T-helper 2 cell (primary cell): Measurements from ENCODE around the gene PLCB4.

ENCODE experiments used
- DNase-seq, 5 experiments: peaks; one replicate each; pipeline versions ENCODE4 v3.0.0 to v3.0.0-alpha.2; 2012 to 2022

The PLCB4 gene

GRCh38 chr20:9281803-9282202, 212.9 kb downstream of the PLCB4 start:
- no peak for DNase-seq

GRCh38 chr20:9285617-9286016, 216.7 kb downstream of the PLCB4 start:
- no peak for DNase-seq

GRCh38 chr20:9286501-9287461, 217.9 kb downstream of the PLCB4 start:
- DNase-seq: no peak

GRCh38 chr20:9287826-9288225, 218.9 kb downstream of the PLCB4 start:
- no peak for DNase-seq

- DNase-seq: no peak
Measured at GRCh38 chr20:9290331-9290730, 221.4 kb downstream of the PLCB4 start.

- DNase-seq: no peak
Measured at GRCh38 chr20:9293145-9293544, 224.3 kb downstream of the PLCB4 start.

GRCh38 chr20:9294041-9294440, 225.2 kb downstream of the PLCB4 start:
- DNase-seq: peak in 1 of 5 experiments; percentile 27

GRCh38 chr20:9298906-9299305, 230.0 kb downstream of the PLCB4 start:
- DNase-seq: no peak

- no peak for DNase-seq
Measured at GRCh38 chr20:9300080-9300479, 231.2 kb downstream of the PLCB4 start.

GRCh38 chr20:9300534-9300933, 231.6 kb downstream of the PLCB4 start:
- no peak for DNase-seq

GRCh38 chr20:9301129-9302090, 232.5 kb downstream of the PLCB4 start:
- no peak for DNase-seq

- no peak for DNase-seq
Measured at GRCh38 chr20:9302091-9302462, 233.2 kb downstream of the PLCB4 start.

GRCh38 chr20:9306521-9306920, 237.6 kb downstream of the PLCB4 start:
- no peak for DNase-seq

GRCh38 chr20:9308056-9308455, 239.2 kb downstream of the PLCB4 start:
- no peak for DNase-seq

GRCh38 chr20:9311132-9311531, 242.2 kb downstream of the PLCB4 start:
- DNase-seq: no peak

- peak in 1 of 5 experiments; percentile 1 for DNase-seq
Measured at GRCh38 chr20:9319687-9320384, 250.9 kb downstream of the PLCB4 start.

GRCh38 chr20:9321007-9321406, 252.1 kb downstream of the PLCB4 start:
- DNase-seq: no peak

GRCh38 chr20:9322661-9323060, 253.8 kb downstream of the PLCB4 start:
- DNase-seq: no peak

- DNase-seq: no peak
Measured at GRCh38 chr20:9323622-9324021, 254.7 kb downstream of the PLCB4 start.

GRCh38 chr20:9329355-9330101, 260.6 kb downstream of the PLCB4 start:
- no peak for DNase-seq

- DNase-seq: no peak
Measured at GRCh38 chr20:9330151-9330550, 261.3 kb downstream of the PLCB4 start.
